Measurements from ENCODE around the gene OSTF1. TPM values are rescaled to one million over a fixed set of nuclear protein-coding genes. Genes with fewer than 3 reads are reported as not detected.

Gene OSTF1
- total RNA-seq, 1 experiment from 2014 or later = 40.6 TPM

GRCh38 chr9:75121914-75122558 lies 33.7 kb downstream of the OSTF1 start:
- DNase-seq (ENCODE audit: low read depth) = no peak

- no peak for DNase-seq (ENCODE audit: low read depth)
Observed at GRCh38 chr9:75123696-75124095, 35.4 kb downstream of the OSTF1 start.

GRCh38 chr9:75128535-75128934 lies 40.2 kb downstream of the OSTF1 start:
- DNase-seq (ENCODE audit: low read depth) = no peak

GRCh38 chr9:75130172-75130571 lies 41.9 kb downstream of the OSTF1 start:
- no peak for DNase-seq (ENCODE audit: low read depth)

GRCh38 chr9:75130621-75131230 lies 42.4 kb downstream of the OSTF1 start:
- no peak for DNase-seq (ENCODE audit: low read depth)

- DNase-seq (ENCODE audit: low read depth) = no peak
Observed at GRCh38 chr9:75131700-75132099, 43.4 kb downstream of the OSTF1 start.

GRCh38 chr9:75132244-75132643 lies 43.9 kb downstream of the OSTF1 start:
- no peak for DNase-seq (ENCODE audit: low read depth)

- DNase-seq (ENCODE audit: low read depth) = no peak
Observed at GRCh38 chr9:75133396-75133795, 45.1 kb downstream of the OSTF1 start.

GRCh38 chr9:75134495-75134894 lies 46.2 kb downstream of the OSTF1 start:
- no peak for DNase-seq (ENCODE audit: low read depth)

- no peak for DNase-seq (ENCODE audit: low read depth)
Observed at GRCh38 chr9:75138260-75139040, 50.1 kb downstream of the OSTF1 start.

GRCh38 chr9:75139201-75139600 lies 50.9 kb downstream of the OSTF1 start:
- DNase-seq (ENCODE audit: low read depth) = no peak

GRCh38 chr9:75140261-75140660 lies 51.9 kb downstream of the OSTF1 start:
- DNase-seq (ENCODE audit: low read depth) = no peak

- no peak for DNase-seq (ENCODE audit: low read depth)
Observed at GRCh38 chr9:75142202-75142601, 53.9 kb downstream of the OSTF1 start.

- DNase-seq (ENCODE audit: low read depth) = peak; percentile 67
Observed at GRCh38 chr9:75146229-75146628, 57.9 kb downstream of the OSTF1 start.

GRCh38 chr9:75147638-75148037 lies 59.3 kb downstream of the OSTF1 start:
- DNase-seq (ENCODE audit: low read depth) = peak; percentile 43

GRCh38 chr9:75148561-75148960 lies 60.2 kb downstream of the OSTF1 start:
- DNase-seq (ENCODE audit: low read depth) = peak; percentile 78

- DNase-seq (ENCODE audit: low read depth) = no peak
Observed at GRCh38 chr9:75149841-75150241, 61.5 kb downstream of the OSTF1 start.

- DNase-seq (ENCODE audit: low read depth) = no peak
Observed at GRCh38 chr9:75150512-75150911, 62.2 kb downstream of the OSTF1 start.

- DNase-seq (ENCODE audit: low read depth) = no peak
Observed at GRCh38 chr9:75152416-75152815, 64.1 kb downstream of the OSTF1 start.

- no peak for DNase-seq (ENCODE audit: low read depth)
Observed at GRCh38 chr9:75156858-75157257, 68.5 kb downstream of the OSTF1 start.

GRCh38 chr9:75161116-75161857 lies 73.0 kb downstream of the OSTF1 start:
- DNase-seq (ENCODE audit: low read depth) = no peak

- no peak for DNase-seq (ENCODE audit: low read depth)
Observed at GRCh38 chr9:75163764-75164163, 75.5 kb downstream of the OSTF1 start.

Data from Daoy (cell line).